Suprapubic skin (tissue), 3 donors: ENCODE measurements around the gene SLC34A1.

ENCODE experiments used
- EP300 ChIP-seq: sonication (generic); formaldehyde crosslinking; IDR thresholded peaks from one replicate; pipeline ENCODE4 v1.6.1; 2017; ENCODE audit warnings: antibody characterized with exemption
- TF ChIP-seq, protein P1 (sequence below), 2 donors: fragments of 200-600 bp in 1 of 2; fragments of 450-650 bp in 1 of 2; sonication (generic) in 1 of 2; IDR thresholded peaks; one replicate each; pipeline ENCODE4 v1.5.1; 2016 to 2019; ENCODE audit warnings: antibody characterized with exemption in 2 of 2, mild to moderate bottlenecking in 1 of 2, moderate library complexity in 1 of 2

DNA sequence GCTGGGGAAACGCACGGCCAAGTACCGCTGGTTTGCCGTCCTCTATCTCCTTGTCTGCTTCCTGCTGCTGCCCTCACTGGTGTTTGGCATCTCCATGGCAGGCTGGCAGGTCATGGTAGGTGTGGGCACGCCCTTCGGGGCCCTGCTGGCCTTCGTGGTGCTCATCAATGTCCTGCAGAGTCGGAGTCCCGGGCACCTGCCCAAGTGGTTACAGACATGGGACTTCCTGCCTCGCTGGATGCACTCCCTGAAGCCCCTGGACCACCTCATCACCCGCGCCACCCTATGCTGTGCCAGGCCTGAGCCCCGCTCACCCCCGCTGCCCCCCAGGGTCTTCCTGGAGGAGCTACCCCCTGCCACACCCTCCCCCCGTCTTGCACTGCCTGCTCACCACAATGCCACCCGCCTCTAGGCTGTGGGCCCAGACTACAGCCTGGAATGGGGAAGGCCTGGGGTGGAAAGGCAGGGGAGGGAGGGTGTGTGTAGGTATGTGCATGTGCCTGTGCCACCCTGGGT is 13.7 kb downstream of the SLC34A1 start:
- TF ChIP-seq, protein P1, sequence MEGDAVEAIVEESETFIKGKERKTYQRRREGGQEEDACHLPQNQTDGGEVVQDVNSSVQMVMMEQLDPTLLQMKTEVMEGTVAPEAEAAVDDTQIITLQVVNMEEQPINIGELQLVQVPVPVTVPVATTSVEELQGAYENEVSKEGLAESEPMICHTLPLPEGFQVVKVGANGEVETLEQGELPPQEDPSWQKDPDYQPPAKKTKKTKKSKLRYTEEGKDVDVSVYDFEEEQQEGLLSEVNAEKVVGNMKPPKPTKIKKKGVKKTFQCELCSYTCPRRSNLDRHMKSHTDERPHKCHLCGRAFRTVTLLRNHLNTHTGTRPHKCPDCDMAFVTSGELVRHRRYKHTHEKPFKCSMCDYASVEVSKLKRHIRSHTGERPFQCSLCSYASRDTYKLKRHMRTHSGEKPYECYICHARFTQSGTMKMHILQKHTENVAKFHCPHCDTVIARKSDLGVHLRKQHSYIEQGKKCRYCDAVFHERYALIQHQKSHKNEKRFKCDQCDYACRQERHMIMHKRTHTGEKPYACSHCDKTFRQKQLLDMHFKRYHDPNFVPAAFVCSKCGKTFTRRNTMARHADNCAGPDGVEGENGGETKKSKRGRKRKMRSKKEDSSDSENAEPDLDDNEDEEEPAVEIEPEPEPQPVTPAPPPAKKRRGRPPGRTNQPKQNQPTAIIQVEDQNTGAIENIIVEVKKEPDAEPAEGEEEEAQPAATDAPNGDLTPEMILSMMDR (IDR thresholded peaks at IDR 0.05): no peak
- TF ChIP-seq EP300: no peak
